GM12801 (cell line): ENCODE results near the gene TSPAN3.

Source experiments
- CTCF ChIP-seq: IDR thresholded peaks from one replicate; pipeline ENCODE4 v1.5.1; 2011; ENCODE audit warnings: control low read depth; ENCODE audit not compliant: insufficient read length; ENCODE audit errors: extremely low read depth

The TSPAN3 gene

GRCh38 chr15:77018796-77019505, 52.0 kb downstream of the TSPAN3 start:
- no peak for TF ChIP-seq CTCF

GRCh38 chr15:77017761-77018720, 52.9 kb downstream of the TSPAN3 start:
- TF ChIP-seq CTCF = no peak

GRCh38 chr15:77017091-77017660, 53.7 kb downstream of the TSPAN3 start:
- TF ChIP-seq CTCF = no peak

GRCh38 chr15:77016321-77016695, 54.6 kb downstream of the TSPAN3 start:
- TF ChIP-seq CTCF = no peak

- no peak for TF ChIP-seq CTCF
Observed at GRCh38 chr15:77015646-77016320, 55.1 kb downstream of the TSPAN3 start.

- no peak for TF ChIP-seq CTCF
Observed at GRCh38 chr15:77014132-77015081, 56.5 kb downstream of the TSPAN3 start.
